Breast epithelium (tissue), 3 donors: ENCODE data around the gene RAC2.

Experiments
- CTCF ChIP-seq, 3 donors: fragments of 450-650 bp; IDR thresholded peaks; one replicate each; pipeline ENCODE4 v1.5.1; 2016 to 2017; ENCODE audit warnings: antibody characterized with exemption in 3 of 3, mild to moderate bottlenecking in 3 of 3, moderate library complexity in 3 of 3
- POLR2A ChIP-seq: fragments of 450-650 bp; IDR thresholded peaks from one replicate; pipeline ENCODE4 v1.6.1; 2016; ENCODE audit warnings: antibody characterized with exemption, mild to moderate bottlenecking, moderate library complexity

DNA sequence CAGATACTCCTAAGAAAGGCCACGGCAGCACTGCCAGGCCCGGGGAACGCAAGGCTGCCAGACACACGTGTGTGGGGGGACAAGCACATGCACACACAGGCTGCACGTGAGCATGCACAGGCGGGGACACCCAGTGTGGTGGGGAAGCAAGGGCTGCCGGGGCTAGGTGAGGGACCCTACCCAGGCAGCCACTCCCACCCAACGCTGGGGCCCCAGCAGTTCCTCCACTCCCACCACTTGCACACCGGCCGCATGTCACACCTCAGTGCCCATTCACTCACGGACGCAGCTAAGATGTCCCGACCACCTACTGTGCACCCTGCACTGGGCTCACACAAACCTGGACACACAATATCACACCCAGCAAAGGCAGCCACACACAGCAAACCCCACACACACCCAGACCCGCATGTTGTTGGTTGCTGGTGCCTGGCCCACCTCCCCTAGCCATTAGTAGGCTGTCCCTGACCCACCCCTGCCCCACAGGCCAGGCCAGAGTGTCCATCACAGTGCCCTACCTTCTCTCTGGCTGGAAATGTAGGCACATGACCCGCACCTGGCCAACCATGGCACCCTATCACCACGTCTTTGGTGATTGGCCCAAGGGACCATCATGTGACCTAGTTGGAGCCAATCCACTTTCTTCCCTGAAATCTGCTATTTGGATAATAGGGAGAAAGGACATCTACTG, 40.6 kb downstream of the RAC2 start:
- TF ChIP-seq POLR2A (no peak), CTCF (IDR thresholded peaks at IDR 0.05) (no peak)
